ENCODE measurements around the gene FSD1L. TPM values are rescaled to one million over a fixed set of nuclear protein-coding genes. Genes with fewer than 3 reads are reported as not detected.

Gene FSD1L
- total RNA-seq, 4 donors from 2014 or later, result 10.1 to 24.3 (median 13.7) TPM

DNA sequence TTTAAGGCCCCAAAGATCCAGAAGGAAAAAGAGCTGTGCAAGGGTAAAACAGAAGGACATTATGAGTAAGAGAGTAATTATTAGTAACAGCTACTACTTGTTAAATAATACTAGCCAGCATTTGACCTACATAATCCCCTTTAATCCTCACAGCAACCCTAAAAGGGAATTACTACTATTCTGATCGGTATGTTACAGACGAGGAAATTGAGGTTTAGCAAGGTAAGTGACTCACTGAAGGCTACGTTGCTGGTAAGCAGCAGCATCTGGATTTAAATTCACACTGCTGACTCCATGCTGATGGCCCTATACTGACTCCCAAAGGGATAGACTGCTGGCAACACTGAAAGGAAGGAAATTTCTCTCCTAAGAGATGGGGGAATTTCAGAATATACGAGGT is 3.7 kb upstream of the FSD1L start:
- no peaks in the 10 kb centered on the region for H3K27me3 ChIP-seq
- TF ChIP-seq, protein P1, sequence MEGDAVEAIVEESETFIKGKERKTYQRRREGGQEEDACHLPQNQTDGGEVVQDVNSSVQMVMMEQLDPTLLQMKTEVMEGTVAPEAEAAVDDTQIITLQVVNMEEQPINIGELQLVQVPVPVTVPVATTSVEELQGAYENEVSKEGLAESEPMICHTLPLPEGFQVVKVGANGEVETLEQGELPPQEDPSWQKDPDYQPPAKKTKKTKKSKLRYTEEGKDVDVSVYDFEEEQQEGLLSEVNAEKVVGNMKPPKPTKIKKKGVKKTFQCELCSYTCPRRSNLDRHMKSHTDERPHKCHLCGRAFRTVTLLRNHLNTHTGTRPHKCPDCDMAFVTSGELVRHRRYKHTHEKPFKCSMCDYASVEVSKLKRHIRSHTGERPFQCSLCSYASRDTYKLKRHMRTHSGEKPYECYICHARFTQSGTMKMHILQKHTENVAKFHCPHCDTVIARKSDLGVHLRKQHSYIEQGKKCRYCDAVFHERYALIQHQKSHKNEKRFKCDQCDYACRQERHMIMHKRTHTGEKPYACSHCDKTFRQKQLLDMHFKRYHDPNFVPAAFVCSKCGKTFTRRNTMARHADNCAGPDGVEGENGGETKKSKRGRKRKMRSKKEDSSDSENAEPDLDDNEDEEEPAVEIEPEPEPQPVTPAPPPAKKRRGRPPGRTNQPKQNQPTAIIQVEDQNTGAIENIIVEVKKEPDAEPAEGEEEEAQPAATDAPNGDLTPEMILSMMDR (IDR thresholded peaks at IDR 0.05), result no peak
- no peak for TF ChIP-seq POLR2A (IDR thresholded peaks at IDR 0.05)
- DNase-seq, result no peak
- H3K27ac ChIP-seq, result no peak overlapping the region
- peaks cover 0 to 5% (median 0%) of the 10 kb centered on the region in 4 donors for H3K4me1 ChIP-seq
- no peak overlapping the region for H3K4me3 ChIP-seq
- H3K36me3 ChIP-seq, result no peaks in the 10 kb centered on the region
- no peaks in the 10 kb centered on the region for H3K9me3 ChIP-seq

DNA sequence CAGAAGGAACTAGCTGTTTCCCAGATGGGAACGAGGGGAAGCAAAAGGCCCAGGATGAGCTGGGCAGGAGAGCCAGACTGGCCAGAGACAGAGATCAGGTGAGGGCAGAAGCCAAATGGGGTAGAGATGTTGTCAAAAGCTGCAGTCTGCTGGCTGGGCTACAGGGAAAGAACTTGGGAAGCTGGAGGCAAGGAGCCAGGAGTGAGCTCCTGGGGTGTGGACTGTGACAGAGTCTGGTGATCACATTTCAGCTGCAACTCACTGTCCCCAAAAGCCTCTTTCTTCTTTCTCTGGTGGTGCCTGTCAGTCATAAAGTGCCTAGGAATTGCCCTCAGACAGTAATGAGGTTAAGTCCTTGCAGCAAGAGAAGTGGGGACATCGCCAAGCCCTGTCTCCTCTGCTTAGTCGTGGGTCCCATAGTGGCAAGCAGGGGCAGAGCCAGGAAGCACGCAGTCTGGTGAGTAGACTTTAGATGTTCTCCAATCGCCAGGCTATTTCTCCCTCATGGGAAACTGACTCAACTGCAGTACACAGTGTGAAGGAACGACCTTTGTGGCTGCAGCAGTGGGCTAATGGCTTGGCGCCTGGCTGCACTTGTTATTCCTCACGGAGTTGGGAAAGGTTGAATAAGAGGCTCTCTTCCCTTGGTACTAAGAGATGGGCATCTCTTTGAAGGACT is 2.5 kb upstream of the FSD1L start:
- peaks cover 0 to 5% (median 0%) of the 10 kb centered on the region in 4 donors for H3K4me1 ChIP-seq
- no peak overlapping the region for H3K27ac ChIP-seq
- DNase-seq, result no peak
- H3K27me3 ChIP-seq, result no peaks in the 10 kb centered on the region
- no peak overlapping the region for H3K4me3 ChIP-seq
- no peaks in the 10 kb centered on the region for H3K9me3 ChIP-seq
- H3K36me3 ChIP-seq, result no peaks in the 10 kb centered on the region
- TF ChIP-seq, protein P1 (IDR thresholded peaks at IDR 0.05), result no peak
- TF ChIP-seq POLR2A (IDR thresholded peaks at IDR 0.05), result no peak

DNA sequence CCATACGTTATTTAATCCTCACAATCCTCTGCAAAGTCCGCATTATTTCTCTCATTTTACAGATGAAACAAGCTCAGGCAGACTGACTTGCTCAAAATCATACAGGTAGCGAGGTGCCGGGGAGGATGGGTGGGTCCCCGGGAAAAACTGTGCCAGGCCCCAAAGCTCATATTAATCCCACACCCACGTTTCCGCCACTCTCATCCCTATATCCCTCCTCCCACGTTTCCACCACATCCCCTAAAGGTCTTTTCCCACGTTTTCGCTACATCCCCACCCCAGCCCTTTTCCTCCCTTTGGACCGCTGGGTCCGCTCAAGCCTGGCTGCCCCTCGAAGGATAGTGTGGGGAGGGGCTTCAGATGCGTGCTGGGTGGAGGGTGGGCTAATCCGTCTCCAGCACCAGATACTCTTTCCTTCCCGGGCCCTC is 434 bp upstream of the FSD1L start:
- TF ChIP-seq POLR2A (IDR thresholded peaks at IDR 0.05), result no peak
- TF ChIP-seq, protein P1 (IDR thresholded peaks at IDR 0.05), result no peak
- Histone ChIP-seq H3K27ac (peak overlapping the region; percentile 75 to 85 (median 79)), H3K9me3 (no peaks in the 10 kb centered on the region), H3K27me3 (no peaks in the 10 kb centered on the region), H3K36me3 (no peaks in the 10 kb centered on the region), H3K4me3 (peak overlapping the region; percentile 74 to 98 (median 94)), H3K4me1 (peaks cover 0 to 5% (median 0%) of the 10 kb centered on the region in 4 donors)
- peak in 1 of 3 donors; percentile 18 for DNase-seq

DNA sequence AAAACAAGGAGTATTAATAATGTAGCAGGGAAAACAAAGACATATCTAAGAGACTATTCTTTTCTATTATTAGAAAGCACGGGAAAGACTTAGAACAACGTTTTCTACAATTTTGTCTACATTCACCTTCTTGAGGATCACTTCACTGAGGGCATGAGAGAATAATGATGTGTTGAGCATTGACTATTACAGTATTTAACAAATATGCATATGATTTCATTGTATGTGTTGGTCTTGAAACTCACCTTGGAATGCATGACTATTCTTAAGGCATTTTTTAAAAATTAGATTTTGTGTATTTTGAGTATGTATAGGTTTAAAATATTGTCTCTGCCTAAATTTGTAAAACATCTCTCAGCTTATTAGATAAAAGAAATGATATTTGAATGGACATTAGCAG is 1.2 kb downstream of the FSD1L start:
- peak overlapping the region in 1 of 4 donors; percentile 74 for H3K4me3 ChIP-seq
- no peaks in the 10 kb centered on the region for H3K36me3 ChIP-seq
- H3K9me3 ChIP-seq, result no peaks in the 10 kb centered on the region
- no peak for DNase-seq
- peaks cover 0 to 5% (median 0%) of the 10 kb centered on the region in 4 donors for H3K4me1 ChIP-seq
- H3K27me3 ChIP-seq, result no peaks in the 10 kb centered on the region
- TF ChIP-seq POLR2A (IDR thresholded peaks at IDR 0.05), result no peak
- TF ChIP-seq, protein P1 (IDR thresholded peaks at IDR 0.05), result no peak
- peak overlapping the region in 1 of 4 donors; percentile 75 for H3K27ac ChIP-seq

DNA sequence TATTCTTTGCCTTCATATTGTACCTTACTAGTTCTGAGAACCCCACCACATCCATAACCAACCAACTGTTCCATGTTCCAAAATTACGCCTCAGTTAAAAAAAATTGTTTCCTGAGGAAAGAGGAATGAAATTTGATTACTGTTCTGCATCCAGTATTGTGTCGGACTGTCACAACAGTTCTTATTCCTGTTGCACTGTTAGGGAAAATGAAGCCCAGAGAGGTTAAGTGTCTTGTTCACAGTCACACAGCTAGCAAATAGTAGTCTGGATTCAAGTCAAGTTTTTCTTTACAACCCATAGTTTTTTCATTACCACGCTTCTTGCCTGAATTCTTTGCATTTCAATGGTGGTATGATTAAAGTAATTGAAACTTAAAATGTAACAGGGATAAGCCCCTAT is 4.4 kb downstream of the FSD1L start:
- H3K27me3 ChIP-seq, result no peaks in the 10 kb centered on the region
- no peak overlapping the region for H3K27ac ChIP-seq
- no peak for DNase-seq
- H3K4me3 ChIP-seq, result no peak overlapping the region
- peaks cover 0 to 5% (median 0%) of the 10 kb centered on the region in 4 donors for H3K4me1 ChIP-seq
- H3K9me3 ChIP-seq, result no peaks in the 10 kb centered on the region
- TF ChIP-seq POLR2A (IDR thresholded peaks at IDR 0.05), result no peak
- TF ChIP-seq, protein P1 (IDR thresholded peaks at IDR 0.05), result no peak
- H3K36me3 ChIP-seq, result no peaks in the 10 kb centered on the region

All from Peyer's patch (tissue), 4 donors.